GM12878 (cell line): Measurements from ENCODE around the gene KDM6B. TPM values are rescaled to one million over a fixed set of nuclear protein-coding genes. Genes with fewer than 3 reads are reported as not detected.

ENCODE experiments used
- ATAC-seq: fragments of 200-7000 bp; cut with Tn5 transposase; 3 replicates; pipeline ENCODE4 v1.9.1; 2020; ENCODE audit warnings: mild to moderate bottlenecking, moderate library complexity
- BruUV-seq: library from RNA; stranded (reverse); fragments of 400-500 nt; replicated peaks from 2 replicates; lab custom pipeline; 2021; lab: Mats Ljungman, UMichigan
- CTCF ChIA-PET: fragments of 300-600 bp; sonication (Branson Sonifier 250); formaldehyde crosslinking; extraction: SDS; loops from one replicate; lab custom pipeline; 2021; ENCODE audit warnings: inconsistent platforms; lab: Yijun Ruan, JAX
- POLR2A ChIA-PET: fragments of 350-600 bp; formaldehyde crosslinking; extraction: SDS; loops from one replicate; lab custom pipeline; 2021; ENCODE audit warnings: inconsistent platforms; lab: Charles Lee
- RAD21 ChIA-PET: fragments of 300-600 bp; sonication (Branson Sonifier 250); formaldehyde crosslinking; loops from one replicate; lab custom pipeline; 2023; ENCODE audit warnings: antibody characterized with exemption; ENCODE audit not compliant: unreplicated experiment; lab: Charles Lee
- SMC1A ChIA-PET: fragments of 300-600 bp; sonication (Branson Sonifier 250); formaldehyde crosslinking; loops from one replicate; lab custom pipeline; 2023; ENCODE audit not compliant: unreplicated experiment, uncharacterized antibody; lab: Charles Lee
- DNase-seq: peaks from one replicate; pipeline ENCODE4 v3.0.0-alpha.2; 2011; ENCODE audit warnings: low read depth, low spot score
- FAIRE-seq: peaks from 3 replicates; lab custom pipeline; 2011; peaks lifted over from hg19 to GRCh38; lab: Jason Lieb, UNC
- H2AFZ ChIP-seq: 2 replicates; pipeline ENCODE4 v1.6.0; 2011; ENCODE audit warnings: low read depth, low read length, control low read depth; ENCODE audit not compliant: control insufficient read depth
- H3K27ac ChIP-seq: 2 replicates; pipeline ENCODE4 v1.5.1; 2011; ENCODE audit warnings: control low read depth; ENCODE audit not compliant: control insufficient read depth, insufficient read depth
- H3K27me3 ChIP-seq, 2 experiments: replicated peaks in 1 of 2; 2 replicates each; pipeline versions ENCODE4 v1.6.0 to v1.6.1; 2011; ENCODE audit warnings: low read length in 1 of 2; ENCODE audit not compliant: control insufficient read depth in 2 of 2, insufficient read depth in 2 of 2
- H3K36me3 ChIP-seq, 2 experiments: 2 replicates each; pipeline ENCODE4 v1.5.1; 2011; ENCODE audit warnings: low read length in 1 of 2; ENCODE audit not compliant: control insufficient read depth in 2 of 2, insufficient read depth in 2 of 2
- H3K4me1 ChIP-seq: 2 replicates; pipeline ENCODE4 v1.6.1; 2011; ENCODE audit warnings: mild to moderate bottlenecking, low read length, moderate library complexity, mixed read lengths; ENCODE audit not compliant: control insufficient read depth, insufficient read depth
- H3K4me2 ChIP-seq: 2 replicates; pipeline ENCODE4 v1.6.0; 2011; ENCODE audit warnings: control low read depth; ENCODE audit not compliant: control insufficient read depth, insufficient read depth
- H3K4me3 ChIP-seq: fragments of 200-600 bp; sonication (generic); 2 replicates; pipeline ENCODE4 v1.5.1; 2016
- H3K79me2 ChIP-seq: 2 replicates; pipeline ENCODE4 v1.6.0; 2011; ENCODE audit warnings: low read length; ENCODE audit not compliant: control insufficient read depth, insufficient read depth
- H3K9ac ChIP-seq: 2 replicates; pipeline ENCODE4 v1.8.0; 2011; ENCODE audit warnings: low read length, control low read depth, mixed read lengths; ENCODE audit not compliant: control insufficient read depth, insufficient read depth
- H3K9me3 ChIP-seq: replicated peaks from 3 replicates; pipeline ENCODE4 v1.5.1; 2011; ENCODE audit warnings: mild to moderate bottlenecking, low read length; ENCODE audit not compliant: control insufficient read depth, insufficient read depth
- H4K20me1 ChIP-seq: 2 replicates; pipeline ENCODE4 v1.6.0; 2011; ENCODE audit not compliant: control insufficient read depth, insufficient read depth
- EGR1 ChIP-seq, 2 experiments: IDR thresholded peaks; 1 replicate in 1 of 2; 2 replicates in 1 of 2; pipeline ENCODE4 v1.6.1; 2011 to 2012; ENCODE audit warnings: low read depth in 2 of 2, low read length in 2 of 2, borderline replicate concordance in 1 of 2, mild to moderate bottlenecking in 1 of 2, moderate library complexity in 1 of 2
- HDGF ChIP-seq: fragments of 450-650 bp; IDR thresholded peaks from 2 replicates; pipeline ENCODE4 v1.6.1; 2016; ENCODE audit warnings: antibody characterized with exemption
- IKZF2 ChIP-seq, 2 experiments: fragments of 450-650 bp; IDR thresholded peaks; 2 replicates each; pipeline ENCODE4 v1.6.1; 2017; ENCODE audit warnings: mild to moderate bottlenecking in 2 of 2, moderate library complexity in 2 of 2
- POLR2A ChIP-seq: IDR thresholded peaks from 2 replicates; pipeline ENCODE4 v1.6.1; 2011; ENCODE audit warnings: low read depth, mild to moderate bottlenecking, low read length
- POU2F2 ChIP-seq: IDR thresholded peaks from 3 replicates; pipeline ENCODE4 v1.6.1; 2011; ENCODE audit warnings: low read depth, mild to moderate bottlenecking, low read length, borderline replicate concordance
- RFX5 ChIP-seq: IDR thresholded peaks from 2 replicates; pipeline ENCODE4 v1.6.1; 2011; ENCODE audit warnings: low read depth, low read length, improper control_type of control experiment
- SIN3A ChIP-seq: IDR thresholded peaks from 2 replicates; pipeline ENCODE4 v1.6.1; 2012; ENCODE audit warnings: low read depth, low read length, improper control_type of control experiment
- SP1 ChIP-seq: IDR thresholded peaks from one replicate; pipeline ENCODE4 v1.6.1; 2011; ENCODE audit warnings: low read depth, low read length
- TCF3 ChIP-seq: IDR thresholded peaks from 2 replicates; pipeline ENCODE4 v1.6.1; 2012; ENCODE audit warnings: low read depth, mild to moderate bottlenecking, low read length, borderline replicate concordance; ENCODE audit not compliant: insufficient read depth
- WGBS: methylation state at CpG from one replicate; pipeline ENCODE4 v1.1.6; 2016; ENCODE audit warnings: low lambda C conversion rate; ENCODE audit not compliant: insufficient replicate concordance, insufficient coverage; ENCODE audit errors: missing lambda C conversion rate; 5-methylcytosine and 5-hydroxymethylcytosine counted together
- in situ Hi-C: fragments of 300-500 bp; cut with MboI; formaldehyde crosslinking; loops from 9 replicates; pipeline ENCODE4 v1.14.3; 2018; ENCODE audit warnings: mixed read lengths
- intact Hi-C: fragments of 100-400 bp; cut with micrococcal nuclease; formaldehyde crosslinking; loops from one replicate; pipeline ENCODE4 v1.14.2; 2022; ENCODE audit not compliant: unreplicated experiment
- polyA plus RNA-seq, 11 experiments: library from polyadenylated mRNA; depleted of rRNA in 4 of 11; unstranded in 6 of 11; stranded (reverse) in 5 of 11; fragments of >200 nt; fragmentation: Nextera tagmentation in 4 of 11; fragmentation: Illumina TruSeq in 1 of 11; extraction: Ambion mirVana in 4 of 11; extraction: Trizol in 1 of 11; gene quantifications; 1 replicate in 1 of 11; 2 replicates in 10 of 11; pipeline versions ENCODE4 v1.2.1 to v1.2.3, GENCODE V29; 2011 to 2016; ENCODE audit warnings: inconsistent platforms in 2 of 11, missing spikeins in 2 of 11, low read depth in 1 of 11
- total RNA-seq, 4 experiments: library from RNA; depleted of rRNA in 3 of 4; stranded (reverse); fragments of >200 nt in 3 of 4; fragmentation: Illumina TruSeq in 1 of 4; extraction: Trizol in 1 of 4; gene quantifications; 2 replicates each; pipeline versions ENCODE4 v1.2.1 to v1.2.3, GENCODE V29; 2013 to 2021
- TF ChIP-seq, protein P1 (sequence below): fragments of 450-650 bp; IDR thresholded peaks from 2 replicates; pipeline ENCODE4 v1.6.1; 2017; ENCODE audit warnings: mild to moderate bottlenecking, moderate library complexity
- TF ChIP-seq, protein P2 (sequence below): fragments of 450-650 bp; formaldehyde crosslinking; IDR thresholded peaks from 2 replicates; pipeline ENCODE4 v1.4.0; 2022; ENCODE audit warnings: mild to moderate bottlenecking, moderate library complexity
- TF ChIP-seq, protein P3 (sequence below): fragments of 450-650 bp; conservative IDR thresholded peaks from 2 replicates; pipeline ENCODE4 v1.6.1; 2017; ENCODE audit warnings: mild to moderate bottlenecking, moderate library complexity

The KDM6B gene
- total and polyA plus RNA-seq, 10 of the 15 experiments (the other 5 are each of a cell fraction or from before 2014, with no cell fraction given), result 0.05 to 33.5 (median 2.3) TPM

DNA sequence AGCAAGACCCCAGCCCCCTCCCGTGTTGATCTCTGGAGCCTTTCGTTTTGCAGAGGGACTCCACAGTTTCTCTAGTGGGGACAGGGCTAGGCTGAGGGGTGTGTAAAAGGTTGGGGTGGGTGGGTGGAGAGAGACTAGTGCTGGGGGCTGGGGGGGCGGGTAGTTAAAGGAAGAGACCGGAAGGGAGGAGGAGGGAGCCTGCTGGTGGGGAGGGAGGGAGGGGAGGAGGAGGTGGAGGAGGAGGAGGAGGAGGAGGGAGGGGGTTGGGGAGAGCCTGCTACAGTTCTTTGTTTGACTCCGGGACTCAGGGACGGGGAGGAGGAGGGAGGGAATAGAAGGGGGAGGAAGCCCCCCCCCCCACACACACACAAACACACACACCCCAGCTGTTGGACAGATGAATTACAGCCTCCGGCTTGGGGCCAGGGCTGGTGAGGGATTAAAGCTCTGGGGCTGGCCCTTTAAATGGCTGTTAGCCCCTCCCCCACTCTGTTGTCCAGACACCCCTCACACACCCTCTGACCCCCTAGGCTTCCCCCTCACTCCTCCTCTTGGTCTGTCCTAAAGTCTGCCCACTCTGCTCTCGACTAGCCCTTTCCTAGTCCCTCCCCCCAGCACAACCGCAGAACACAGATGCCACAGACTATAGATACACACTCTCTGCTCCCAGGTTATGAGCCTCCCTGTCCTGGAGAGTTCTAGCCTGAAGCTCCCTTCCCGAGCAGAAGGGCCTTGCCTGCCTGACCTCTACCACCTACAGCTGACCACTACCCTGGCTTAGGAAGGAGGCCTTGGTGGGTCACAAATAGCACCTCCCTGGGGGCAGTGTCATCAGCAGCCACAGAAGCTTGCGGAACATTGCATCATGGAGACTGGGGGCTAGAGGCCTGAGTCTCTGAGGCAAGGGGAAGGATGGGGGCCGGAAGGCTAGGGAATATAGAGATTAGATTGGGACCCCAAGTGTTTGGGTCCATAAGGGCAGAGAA is 4.4 kb downstream of the KDM6B start:
- intact Hi-C loops, result no loop called here
- H3K4me3 ChIP-seq, result peak overlapping the region; percentile 100
- TF ChIP-seq TCF3 (peak; percentile 7; the same call in 1 of the 2 replicates), HDGF (peak; percentile 68; the same call in 1 of the 2 replicates), SP1 (peak; percentile 22), RFX5 (no peak), POLR2A (0 out of 2 replicates have a peak, but pooled peaks have one; percentile 25), EGR1 (IDR thresholded peaks at IDR 0.05; ENCODE audit: borderline replicate concordance in 1 of 2, low read depth in 2 of 2, low read length in 2 of 2) (0 out of 3 replicates have a peak, but pooled peaks of 1 of the 2 experiments have one; percentile 2), IKZF2 (IDR thresholded peaks at IDR 0.05) (no peak), SIN3A (peak; percentile 41; the same call in 1 of the 2 replicates), POU2F2 (no peak)
- TF ChIP-seq, protein P1, sequence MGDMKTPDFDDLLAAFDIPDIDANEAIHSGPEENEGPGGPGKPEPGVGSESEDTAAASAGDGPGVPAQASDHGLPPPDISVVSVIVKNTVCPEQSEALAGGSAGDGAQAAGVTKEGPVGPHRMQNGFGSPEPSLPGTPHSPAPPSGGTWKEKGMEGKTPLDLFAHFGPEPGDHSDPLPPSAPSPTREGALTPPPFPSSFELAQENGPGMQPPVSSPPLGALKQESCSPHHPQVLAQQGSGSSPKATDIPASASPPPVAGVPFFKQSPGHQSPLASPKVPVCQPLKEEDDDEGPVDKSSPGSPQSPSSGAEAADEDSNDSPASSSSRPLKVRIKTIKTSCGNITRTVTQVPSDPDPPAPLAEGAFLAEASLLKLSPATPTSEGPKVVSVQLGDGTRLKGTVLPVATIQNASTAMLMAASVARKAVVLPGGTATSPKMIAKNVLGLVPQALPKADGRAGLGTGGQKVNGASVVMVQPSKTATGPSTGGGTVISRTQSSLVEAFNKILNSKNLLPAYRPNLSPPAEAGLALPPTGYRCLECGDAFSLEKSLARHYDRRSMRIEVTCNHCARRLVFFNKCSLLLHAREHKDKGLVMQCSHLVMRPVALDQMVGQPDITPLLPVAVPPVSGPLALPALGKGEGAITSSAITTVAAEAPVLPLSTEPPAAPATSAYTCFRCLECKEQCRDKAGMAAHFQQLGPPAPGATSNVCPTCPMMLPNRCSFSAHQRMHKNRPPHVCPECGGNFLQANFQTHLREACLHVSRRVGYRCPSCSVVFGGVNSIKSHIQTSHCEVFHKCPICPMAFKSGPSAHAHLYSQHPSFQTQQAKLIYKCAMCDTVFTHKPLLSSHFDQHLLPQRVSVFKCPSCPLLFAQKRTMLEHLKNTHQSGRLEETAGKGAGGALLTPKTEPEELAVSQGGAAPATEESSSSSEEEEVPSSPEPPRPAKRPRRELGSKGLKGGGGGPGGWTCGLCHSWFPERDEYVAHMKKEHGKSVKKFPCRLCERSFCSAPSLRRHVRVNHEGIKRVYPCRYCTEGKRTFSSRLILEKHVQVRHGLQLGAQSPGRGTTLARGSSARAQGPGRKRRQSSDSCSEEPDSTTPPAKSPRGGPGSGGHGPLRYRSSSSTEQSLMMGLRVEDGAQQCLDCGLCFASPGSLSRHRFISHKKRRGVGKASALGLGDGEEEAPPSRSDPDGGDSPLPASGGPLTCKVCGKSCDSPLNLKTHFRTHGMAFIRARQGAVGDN, result no peak
- TF ChIP-seq, protein P2, sequence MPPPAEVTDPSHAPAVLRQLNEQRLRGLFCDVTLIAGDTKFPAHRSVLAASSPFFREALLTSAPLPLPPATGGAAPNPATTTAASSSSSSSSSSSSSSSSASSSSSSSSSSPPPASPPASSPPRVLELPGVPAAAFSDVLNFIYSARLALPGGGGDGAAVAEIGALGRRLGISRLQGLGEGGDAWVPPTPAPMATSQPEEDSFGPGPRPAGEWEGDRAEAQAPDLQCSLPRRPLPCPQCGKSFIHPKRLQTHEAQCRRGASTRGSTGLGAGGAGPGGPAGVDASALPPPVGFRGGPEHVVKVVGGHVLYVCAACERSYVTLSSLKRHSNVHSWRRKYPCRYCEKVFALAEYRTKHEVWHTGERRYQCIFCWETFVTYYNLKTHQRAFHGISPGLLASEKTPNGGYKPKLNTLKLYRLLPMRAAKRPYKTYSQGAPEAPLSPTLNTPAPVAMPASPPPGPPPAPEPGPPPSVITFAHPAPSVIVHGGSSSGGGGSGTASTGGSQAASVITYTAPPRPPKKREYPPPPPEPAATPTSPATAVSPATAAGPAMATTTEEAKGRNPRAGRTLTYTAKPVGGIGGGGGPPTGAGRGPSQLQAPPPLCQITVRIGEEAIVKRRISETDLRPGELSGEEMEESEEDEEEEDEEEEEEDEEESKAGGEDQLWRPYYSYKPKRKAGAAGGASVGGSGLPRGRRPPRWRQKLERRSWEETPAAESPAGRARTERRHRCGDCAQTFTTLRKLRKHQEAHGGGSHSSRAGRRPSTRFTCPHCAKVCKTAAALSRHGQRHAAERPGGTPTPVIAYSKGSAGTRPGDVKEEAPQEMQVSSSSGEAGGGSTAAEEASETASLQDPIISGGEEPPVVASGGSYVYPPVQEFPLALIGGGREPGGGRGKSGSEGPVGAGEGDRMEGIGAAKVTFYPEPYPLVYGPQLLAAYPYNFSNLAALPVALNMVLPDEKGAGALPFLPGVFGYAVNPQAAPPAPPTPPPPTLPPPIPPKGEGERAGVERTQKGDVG (CRISPR knock-in tag), result no peak
- TF ChIP-seq, protein P3, sequence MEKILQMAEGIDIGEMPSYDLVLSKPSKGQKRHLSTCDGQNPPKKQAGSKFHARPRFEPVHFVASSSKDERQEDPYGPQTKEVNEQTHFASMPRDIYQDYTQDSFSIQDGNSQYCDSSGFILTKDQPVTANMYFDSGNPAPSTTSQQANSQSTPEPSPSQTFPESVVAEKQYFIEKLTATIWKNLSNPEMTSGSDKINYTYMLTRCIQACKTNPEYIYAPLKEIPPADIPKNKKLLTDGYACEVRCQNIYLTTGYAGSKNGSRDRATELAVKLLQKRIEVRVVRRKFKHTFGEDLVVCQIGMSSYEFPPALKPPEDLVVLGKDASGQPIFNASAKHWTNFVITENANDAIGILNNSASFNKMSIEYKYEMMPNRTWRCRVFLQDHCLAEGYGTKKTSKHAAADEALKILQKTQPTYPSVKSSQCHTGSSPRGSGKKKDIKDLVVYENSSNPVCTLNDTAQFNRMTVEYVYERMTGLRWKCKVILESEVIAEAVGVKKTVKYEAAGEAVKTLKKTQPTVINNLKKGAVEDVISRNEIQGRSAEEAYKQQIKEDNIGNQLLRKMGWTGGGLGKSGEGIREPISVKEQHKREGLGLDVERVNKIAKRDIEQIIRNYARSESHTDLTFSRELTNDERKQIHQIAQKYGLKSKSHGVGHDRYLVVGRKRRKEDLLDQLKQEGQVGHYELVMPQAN, result no peak

More for the DNA sequence above, 4.4 kb downstream of the KDM6B start:
- Histone ChIP-seq H2AFZ (no peak overlapping the region), H3K27ac (peak overlapping the region; percentile 76), H3K27me3 (no peaks in the 10 kb centered on the region), H3K9ac (no peak overlapping the region), H3K4me2 (peak overlapping the region; percentile 98), H3K9me3 (no peaks in the 10 kb centered on the region), H3K4me1 (peaks cover 33% of the 10 kb centered on the region), H3K36me3 (peaks cover 0 to 5% of the 10 kb centered on the region in 2 experiments; a peak in 1 of 4 replicates), H4K20me1 (no peaks in the 10 kb centered on the region; the same call in 1 of the 2 replicates), H3K79me2 (peaks cover 48% of the 10 kb centered on the region)
- ChIA-PET RAD21 (interaction anchor here (1.2 to 5.4 kb wide), 5 partner anchors 13 to 93 kb away, joined by 3 to 44 read pairs (median 5); partner anchors contain the start of genes CNTROB, CYB5D1, NAA38 and TMEM88), POLR2A (interaction anchor here (0.5 to 1.9 kb wide), 11 partner anchors 18 to 152 kb away, joined by 3 to 11 read pairs (median 3); partner anchors contain the start of genes CNTROB, CYB5D1, KCNAB3 and NAA38), SMC1A (interaction anchor here (0.7 to 1.4 kb wide), 3 partner anchors 19 to 152 kb away, joined by 3 to 5 read pairs (median 4); partner anchors contain the start of genes CYB5D1 and NAA38), CTCF (interaction anchor here (0.7 to 2.5 kb wide), 5 partner anchors 12 to 152 kb away, joined by 3 to 8 read pairs (median 7); no protein-coding TSS in a partner anchor)
- FAIRE-seq, result no peak
- BruUV-seq, result no TSS peak
- 30% methylated on average over 7 of the region's 12 CpGs for WGBS
- DNase-seq, result no peak
- ATAC-seq, result no peak
- in situ Hi-C loops, result no loop called here
